HG03196 (cell line): ENCODE measurements around the gene CFAP299.
"Not testable (repeated sequence)": the region's sequence is repeated elsewhere in the genome, so short reads cannot be mapped to it uniquely, and the experiment has no call there.

Experiments
- ATAC-seq: cut with Tn5 transposase; IDR thresholded peaks from one replicate; pipeline ENCODE4 v1.9.1; 2021; ENCODE audit not compliant: unreplicated experiment

Gene CFAP299

GRCh38 chr4:80586716-80587115 lies 251.2 kb downstream of the CFAP299 start:
- no peak for ATAC-seq

- ATAC-seq = no peak
Measured at GRCh38 chr4:80587871-80588385, 252.4 kb downstream of the CFAP299 start.

DNA sequence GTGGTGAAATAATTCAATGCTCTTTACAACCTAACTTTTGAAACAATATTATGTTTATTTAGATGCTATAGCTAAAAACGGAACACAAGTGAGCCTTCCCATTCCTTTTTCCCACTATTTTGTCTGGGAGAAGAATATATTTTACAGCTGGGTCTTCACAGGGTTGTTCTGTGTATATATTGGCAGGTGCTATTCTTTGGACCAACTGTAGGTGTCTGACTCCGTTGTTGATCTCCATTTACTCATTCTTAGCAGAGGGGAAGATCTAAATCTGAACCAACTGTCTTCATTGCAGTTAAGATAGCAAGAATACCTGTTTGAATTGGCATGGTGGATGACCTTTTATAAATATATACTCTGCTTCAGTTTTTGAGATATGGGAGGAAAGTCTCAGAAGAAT lies 257.4 kb downstream of the CFAP299 start:
- ATAC-seq = no peak

- ATAC-seq = no peak
Measured at GRCh38 chr4:80594701-80595100, 259.2 kb downstream of the CFAP299 start.

GRCh38 chr4:80608281-80608980 lies 272.9 kb downstream of the CFAP299 start:
- ATAC-seq = no peak

DNA sequence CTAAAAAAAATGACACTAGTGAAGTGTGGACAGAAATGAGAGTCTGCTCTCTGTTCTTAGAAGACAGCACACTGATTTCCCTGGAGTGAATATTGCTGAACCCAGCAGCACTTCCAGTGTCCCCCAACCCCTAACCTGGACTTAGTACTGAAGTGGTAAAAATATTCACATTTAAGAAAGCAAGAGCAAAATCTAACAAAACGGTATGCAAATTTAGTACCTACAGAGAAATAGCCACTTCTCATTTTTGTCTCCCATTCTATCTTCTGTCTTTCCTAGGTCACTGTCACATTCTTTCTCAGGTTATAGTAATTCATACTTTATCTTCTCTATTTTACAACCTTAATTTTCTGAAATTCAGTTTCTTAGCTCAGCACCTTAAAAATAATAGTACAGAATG lies 274.7 kb downstream of the CFAP299 start:
- ATAC-seq = no peak

- ATAC-seq = peak; percentile 93
Measured at GRCh38 chr4:80610845-80611677, 275.5 kb downstream of the CFAP299 start.

- peak; percentile 9 for ATAC-seq
Measured at GRCh38 chr4:80611678-80611979, 276.1 kb downstream of the CFAP299 start.

DNA sequence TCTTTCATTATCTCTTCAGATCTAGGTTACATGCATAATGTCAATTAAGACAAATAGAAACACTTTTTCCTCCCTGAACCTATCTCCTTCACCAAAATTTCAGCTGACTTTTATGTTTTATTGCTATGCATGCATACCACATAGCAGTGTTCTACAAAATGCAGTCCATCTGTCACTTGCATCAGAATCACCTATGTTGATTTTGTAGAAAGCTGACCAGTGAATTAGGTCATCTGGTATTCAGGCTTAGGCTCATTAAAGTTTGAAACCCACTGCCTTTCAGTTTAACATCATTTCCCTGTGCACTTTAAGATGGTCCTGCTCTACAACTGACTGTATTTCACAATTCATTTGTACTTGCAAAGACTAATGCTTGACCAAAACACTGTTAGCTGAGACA lies 277.9 kb downstream of the CFAP299 start:
- no peak for ATAC-seq

DNA sequence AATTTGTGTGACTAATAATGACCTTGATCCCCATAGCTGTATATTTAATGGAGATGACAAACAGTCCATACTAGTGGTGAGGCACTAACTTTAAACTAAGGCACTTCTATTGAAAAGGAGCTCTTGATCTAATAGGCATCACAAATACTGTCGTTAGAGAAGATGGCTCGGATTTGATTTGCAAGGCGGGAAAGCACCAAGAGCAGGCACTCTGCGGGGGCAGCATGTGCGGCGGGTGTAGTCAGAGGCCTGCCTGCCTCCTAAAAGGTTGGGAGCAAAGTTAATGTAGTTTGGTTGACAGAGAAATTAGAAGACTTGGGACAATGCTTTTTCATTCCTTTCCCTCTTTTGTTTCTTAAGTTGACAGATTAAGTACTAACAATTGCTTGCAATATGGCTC lies 278.8 kb downstream of the CFAP299 start:
- ATAC-seq = no peak

- ATAC-seq = no peak
Measured at GRCh38 chr4:80615099-80615498, 279.6 kb downstream of the CFAP299 start.

- no peak for ATAC-seq
Measured at GRCh38 chr4:80619070-80619674, 283.6 kb downstream of the CFAP299 start.

DNA sequence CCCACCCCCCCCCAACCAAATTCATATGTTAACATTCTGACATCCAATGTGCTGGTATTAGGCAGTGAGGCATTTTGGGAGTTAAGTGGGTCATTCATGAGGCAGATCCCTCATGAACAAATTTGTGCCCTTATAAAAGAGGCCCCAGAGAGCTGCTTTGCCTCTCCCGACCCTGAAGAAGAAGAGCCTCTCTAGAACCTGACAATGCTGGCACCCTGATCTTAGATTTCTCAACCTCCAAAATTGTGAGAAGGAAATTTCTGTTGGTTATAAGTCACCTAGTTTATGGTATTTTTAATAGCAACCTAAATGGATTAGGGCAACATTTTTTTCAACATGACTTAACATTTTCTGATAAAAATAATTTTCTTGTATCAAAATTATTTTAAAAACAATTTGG lies 296.3 kb downstream of the CFAP299 start:
- ATAC-seq = no peak

DNA sequence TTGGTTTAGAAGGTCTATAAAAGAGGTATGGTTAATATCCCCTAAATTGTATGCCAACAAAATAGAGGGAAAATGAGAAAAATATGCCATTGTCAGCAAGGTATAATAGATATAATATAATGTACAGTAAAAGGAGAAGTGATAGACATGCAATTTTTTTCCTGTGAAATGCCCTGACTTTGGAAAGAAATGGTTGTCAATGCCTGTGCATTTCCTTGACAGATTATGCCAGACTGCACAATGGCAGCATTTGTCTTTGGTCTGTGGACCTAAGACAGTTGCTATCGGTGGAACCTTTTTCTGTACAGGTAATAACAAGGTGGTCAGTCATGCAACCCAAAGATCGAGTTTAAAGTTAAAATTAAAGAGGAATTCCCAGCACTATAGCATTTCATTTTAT lies 301.7 kb downstream of the CFAP299 start:
- no peak for ATAC-seq

- ATAC-seq = no peak
Measured at GRCh38 chr4:80646061-80646460, 310.5 kb downstream of the CFAP299 start.

GRCh38 chr4:80655662-80656061 lies 320.1 kb downstream of the CFAP299 start:
- ATAC-seq = no peak

DNA sequence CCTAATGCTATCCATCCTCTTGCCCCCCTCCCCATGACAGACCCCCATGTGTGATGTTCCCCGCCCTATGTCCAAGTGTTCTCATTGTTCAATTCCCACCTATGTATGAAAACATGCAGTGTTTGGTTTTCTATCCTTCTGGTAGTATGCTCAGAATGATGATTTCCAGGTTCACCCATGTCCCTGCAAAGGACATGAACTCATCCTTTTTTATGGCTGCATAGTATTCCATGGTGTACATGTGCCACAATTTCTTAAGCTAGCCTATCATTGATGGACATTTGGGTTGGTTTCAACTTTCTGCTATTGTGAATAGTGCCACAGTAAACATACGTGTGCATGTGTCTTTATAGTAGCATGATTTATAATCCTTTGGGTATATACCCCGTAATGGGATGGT lies 334.6 kb downstream of the CFAP299 start:
- ATAC-seq = not testable (repeated sequence)

DNA sequence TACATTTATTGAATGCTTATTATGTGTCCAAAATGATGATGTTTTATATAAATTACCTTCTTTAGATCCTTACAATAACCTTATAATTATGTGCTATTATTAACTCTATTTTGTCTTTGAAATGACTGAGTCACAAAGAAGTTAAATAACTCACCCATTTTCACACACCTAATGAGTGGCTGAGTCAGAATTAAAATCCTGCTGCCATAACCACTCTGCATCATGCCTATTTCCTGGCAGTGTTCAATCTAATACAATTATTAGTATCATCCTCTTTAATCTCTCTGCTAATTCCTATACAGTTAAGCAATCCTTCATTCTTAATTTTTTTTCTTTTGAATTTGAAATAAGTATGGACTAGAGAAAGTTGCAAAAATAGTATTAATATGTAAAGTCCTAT lies 342.9 kb downstream of the CFAP299 start:
- ATAC-seq = no peak

DNA sequence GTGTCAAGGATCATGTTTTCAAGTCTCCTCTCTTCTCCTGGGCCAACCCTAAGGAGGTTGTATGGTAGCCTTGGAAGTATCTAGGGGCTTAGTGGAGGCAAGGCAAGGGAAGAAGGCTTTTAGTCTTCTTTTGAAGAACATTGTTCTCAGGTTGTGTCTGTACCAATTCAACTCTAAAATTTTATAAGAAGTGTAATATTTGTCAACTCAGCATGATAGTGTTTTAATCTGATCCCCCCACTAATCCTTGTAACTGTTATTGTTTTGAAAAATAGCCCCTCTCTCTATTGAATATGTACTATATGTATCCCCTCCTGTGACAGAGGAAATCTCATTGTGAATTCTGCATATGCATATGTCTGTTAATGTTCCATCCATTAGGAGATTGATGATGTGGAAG lies 345.4 kb downstream of the CFAP299 start:
- ATAC-seq = no peak

DNA sequence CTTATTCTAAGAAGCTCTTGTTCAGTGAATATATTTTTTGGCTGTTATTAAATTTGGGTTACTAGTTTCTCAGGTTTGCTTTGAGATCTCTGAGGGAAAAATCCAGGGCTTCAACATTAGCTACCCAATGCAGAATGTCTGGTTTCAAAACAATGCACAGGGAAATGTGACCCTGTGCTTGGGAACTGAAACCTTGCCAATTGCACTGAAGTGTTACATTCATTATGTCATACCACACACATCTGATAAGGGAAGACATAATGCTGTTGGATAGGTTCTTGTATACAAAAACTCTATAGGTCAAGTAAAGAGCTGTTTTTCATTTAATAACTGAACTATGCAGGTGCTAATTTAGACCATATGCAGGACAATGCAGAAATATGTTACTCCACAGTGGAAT lies 349.7 kb downstream of the CFAP299 start:
- ATAC-seq = no peak

DNA sequence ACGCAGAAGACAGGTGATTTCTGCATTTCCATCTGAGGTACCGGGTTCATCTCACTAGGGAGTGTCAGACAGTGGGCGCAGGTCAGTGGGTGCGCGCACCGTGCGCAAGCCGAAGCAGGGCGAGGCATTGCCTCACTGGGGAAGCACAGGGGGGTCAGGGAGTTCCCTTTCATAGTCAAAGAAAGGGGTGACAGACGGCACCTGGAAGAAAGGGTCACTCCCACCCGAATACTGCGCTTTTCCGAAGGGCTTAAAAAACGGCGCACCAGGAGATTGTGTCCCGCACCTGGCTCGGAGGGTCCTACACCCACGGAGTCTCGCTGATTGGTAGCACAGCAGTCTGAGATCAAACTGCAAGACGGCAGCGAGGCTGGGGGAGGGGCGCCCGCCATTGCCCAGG lies 352.2 kb downstream of the CFAP299 start:
- ATAC-seq = not testable (repeated sequence)

DNA sequence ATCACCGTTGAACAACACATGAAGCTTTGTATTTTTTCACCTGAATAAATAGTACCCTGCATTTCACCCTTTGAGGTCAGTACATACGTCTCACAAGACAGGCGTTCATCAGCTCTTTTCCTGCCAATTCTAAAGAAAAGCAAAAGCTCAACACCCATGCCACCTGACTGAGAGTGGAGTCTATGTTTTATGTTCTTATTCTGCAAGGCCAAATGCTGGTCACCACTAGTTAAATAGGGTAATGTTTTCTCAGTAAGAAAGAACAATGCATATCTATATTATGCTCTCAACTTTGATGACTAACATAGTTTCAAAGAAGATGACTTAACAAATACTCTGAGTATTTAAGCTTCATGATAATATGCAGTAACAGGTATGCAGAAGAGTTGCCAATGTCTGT lies 358.6 kb downstream of the CFAP299 start:
- no peak for ATAC-seq
